Right ventricle myocardium inferior (tissue), 1 donor: ENCODE data around the gene RTN4R. TPM values are rescaled to one million over a fixed set of nuclear protein-coding genes. Genes with fewer than 3 reads are reported as not detected.
"Not testable (repeated sequence)": the region's sequence is repeated elsewhere in the genome, so short reads cannot be mapped to it uniquely, and the experiment has no call there.

ENCODE experiments used
- ATAC-seq: fragments of 200-7000 bp; cut with Tn5 transposase; one replicate; pipeline ENCODE4 v1.9.1; 2020; ENCODE audit warnings: mild to moderate bottlenecking, moderate library complexity
- DNase-seq: peaks from one replicate; pipeline ENCODE4 v3.0.0; 2021; ENCODE audit errors: missing footprints
- intact Hi-C: fragments of 100-400 bp; cut with DNase I; formaldehyde crosslinking; loops from one replicate; pipeline ENCODE4 v1.11.0; 2022
- total RNA-seq: library from RNA; stranded (reverse); fragmentation: NEBNext Ultra II Directional; extraction: Animal tissue kit (Norgen Biotek cat#: 25700); gene quantifications from one replicate; pipeline ENCODE4 v1.2.1, GENCODE V29; 2021
- donor health status: DM: no; HTN: yes; CAD: no; lungs with severe emphysema.

RTN4R gene
- total RNA-seq, 1 donor from 2014 or later = 1.2 TPM

DNA sequence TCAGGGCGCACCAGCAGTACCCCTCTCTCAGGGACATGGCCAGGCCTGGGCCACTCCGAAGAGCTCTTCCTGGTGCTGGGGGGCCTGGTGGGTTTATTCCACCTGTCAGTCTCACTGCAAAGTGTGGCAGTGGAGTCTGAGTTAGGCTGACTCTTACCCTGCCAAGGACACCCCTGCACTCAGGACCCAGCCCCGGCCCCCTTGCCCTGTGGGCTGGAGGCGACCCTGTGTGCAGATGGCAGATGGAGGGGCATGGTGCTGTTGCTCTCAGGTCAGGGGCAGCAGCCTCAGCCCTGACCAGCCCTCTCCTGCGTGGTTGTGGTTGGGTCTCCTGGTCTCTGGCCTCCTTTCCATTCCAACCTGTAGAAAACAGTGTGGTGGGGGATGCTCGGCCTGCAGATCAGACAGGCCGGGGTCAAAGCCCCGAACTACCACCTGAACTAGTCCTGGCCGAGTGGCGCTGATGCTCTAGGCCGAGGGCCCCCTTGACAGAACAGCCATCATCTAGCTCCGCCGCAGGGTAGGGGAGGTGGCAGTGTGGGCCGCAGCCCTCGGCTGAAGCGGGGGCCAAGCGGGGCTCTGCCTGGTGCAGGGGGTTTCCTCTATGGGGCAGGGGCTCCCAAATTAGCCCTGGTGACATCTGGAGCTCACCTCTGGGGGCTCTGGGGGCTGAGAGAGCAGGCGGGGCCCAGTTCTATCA is 10.0 kb upstream of the RTN4R start:
- intact Hi-C loops, DNase-seq, ATAC-seq: not testable (repeated sequence)

DNA sequence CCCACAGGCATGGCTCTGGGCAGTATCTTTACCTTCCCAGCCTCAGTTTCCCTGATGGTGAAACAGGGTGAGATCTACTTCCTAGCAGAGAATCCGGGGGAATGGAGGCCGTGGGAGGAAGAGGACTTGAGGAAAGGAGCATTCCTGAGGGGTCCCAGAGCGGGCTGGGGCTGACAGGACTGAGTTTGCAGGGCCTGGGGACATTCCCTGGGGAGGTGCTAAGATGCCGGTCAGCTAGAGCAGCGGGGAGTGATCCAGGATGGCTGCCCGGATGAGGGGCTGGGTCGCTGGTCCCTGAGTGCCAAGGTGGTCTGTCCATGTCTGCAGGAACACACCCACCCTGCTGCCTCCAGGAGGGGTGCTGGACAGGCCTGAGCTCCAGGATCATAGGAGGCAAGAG is 8.3 kb upstream of the RTN4R start:
- DNase-seq (no peak), ATAC-seq (no peak)
- intact Hi-C loops = no loop called here

DNA sequence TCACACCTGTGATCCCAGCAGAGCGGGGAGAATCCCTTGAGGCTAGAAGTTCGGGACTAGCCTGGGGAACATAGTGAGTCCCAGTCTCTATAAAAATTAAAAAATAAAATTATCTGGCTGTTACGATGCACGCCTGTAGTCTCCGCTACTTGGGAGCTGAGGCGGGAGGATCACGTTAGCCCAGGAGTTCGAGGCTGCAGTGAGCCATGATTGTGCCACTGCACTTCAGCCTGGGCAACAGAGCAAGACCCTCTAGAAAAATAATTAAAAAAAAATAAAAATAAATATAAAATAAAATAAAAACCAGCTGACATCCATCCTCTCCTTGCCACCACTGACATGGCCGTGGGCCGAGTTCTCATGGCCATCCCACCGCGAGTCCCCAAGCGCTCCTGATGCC is 7.7 kb upstream of the RTN4R start:
- ATAC-seq = no peak

DNA sequence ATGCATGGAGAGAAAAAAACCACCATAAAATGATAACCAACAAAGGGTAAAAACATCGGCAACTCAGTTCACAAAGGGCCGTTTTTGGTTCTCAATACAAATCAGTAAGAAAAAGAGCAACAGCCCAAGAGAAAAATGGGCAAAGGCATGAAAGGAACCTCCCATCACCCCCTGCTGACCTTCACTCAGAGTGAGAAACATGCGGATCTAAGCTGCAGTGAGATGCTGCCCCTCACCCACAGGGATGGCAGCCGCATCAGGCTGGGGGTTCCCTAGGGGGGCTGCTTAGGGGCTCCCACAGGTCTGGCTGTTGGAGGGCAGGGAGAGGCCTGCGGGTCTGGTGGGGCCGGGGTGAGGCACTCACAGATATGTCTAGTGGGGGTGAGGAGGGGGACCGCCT is 7.2 kb upstream of the RTN4R start:
- intact Hi-C loops, ATAC-seq, DNase-seq: not testable (repeated sequence)

More for the DNA sequence above, 7.7 kb upstream of the RTN4R start:
- DNase-seq = no peak
- intact Hi-C loops = no loop called here

DNA sequence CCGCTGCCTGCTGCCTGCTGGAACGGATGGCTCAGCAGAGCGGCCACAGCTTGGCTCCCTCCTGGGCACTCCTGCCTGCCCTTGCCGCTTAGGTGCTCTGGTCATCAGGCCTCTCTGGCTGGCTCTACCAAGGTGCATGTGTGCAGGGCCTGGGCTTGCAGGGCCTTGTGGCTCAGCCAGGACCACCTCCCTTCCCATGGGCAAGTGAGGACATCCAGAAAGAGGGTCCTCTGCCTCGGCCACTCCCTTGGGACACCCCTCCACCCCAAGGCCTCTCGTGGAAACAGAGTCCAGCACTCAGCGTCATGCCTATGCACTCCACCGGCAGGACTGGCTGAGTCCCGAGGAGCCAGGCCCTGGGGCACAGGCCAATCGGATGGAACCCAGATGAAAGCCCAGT is 6.3 kb upstream of the RTN4R start:
- intact Hi-C loops = loop anchor here (5.0 kb wide), 1 partner anchor 57 kb away; no protein-coding TSS in a partner anchor
- ATAC-seq, DNase-seq: not testable (repeated sequence)

DNA sequence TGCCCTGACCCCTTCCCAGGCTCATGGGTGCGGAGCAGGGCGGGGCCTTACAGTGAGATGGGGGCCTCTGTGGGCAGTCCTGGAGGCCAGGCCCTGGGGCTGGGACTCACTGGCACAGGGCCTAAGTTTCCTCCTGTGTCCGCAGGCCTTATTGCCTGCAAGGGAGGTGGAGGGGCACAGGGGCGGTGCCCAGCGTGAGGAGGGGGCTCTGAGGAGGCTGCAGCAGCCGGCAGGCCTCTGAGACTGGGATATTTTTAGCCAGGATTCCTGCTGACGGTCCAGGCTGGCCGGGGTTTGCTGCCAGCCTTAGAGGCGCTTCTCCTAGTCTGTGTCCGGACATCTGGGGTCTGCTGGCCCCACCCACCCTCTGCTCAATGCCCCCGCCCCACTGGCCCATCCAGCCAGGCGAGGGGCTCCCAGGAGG is 5.7 kb upstream of the RTN4R start:
- intact Hi-C loops = loop anchor here (5.0 kb wide), 1 partner anchor 56 kb away; no protein-coding TSS in a partner anchor
- ATAC-seq (no peak), DNase-seq (no peak)

DNA sequence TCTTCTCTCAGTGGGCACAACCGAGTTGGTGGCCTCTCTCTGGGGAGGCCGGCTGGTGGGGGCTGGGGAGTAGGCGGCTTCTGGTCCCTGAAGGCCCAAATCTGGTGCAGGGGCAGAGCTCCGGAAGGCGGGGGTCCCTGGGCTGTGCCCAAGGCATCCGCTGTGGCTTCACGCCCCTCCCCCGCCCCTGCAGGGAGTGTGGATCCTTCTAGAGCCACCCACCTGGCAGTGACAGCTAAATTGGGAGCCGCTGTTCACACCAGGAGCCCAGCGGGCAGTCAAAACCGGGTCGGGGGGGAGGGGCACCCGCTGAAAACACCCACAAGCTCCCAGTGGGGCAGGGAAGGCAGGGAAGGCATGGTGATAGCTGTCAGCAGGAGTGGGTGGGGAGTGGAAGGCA is 4.6 kb upstream of the RTN4R start:
- DNase-seq (no peak), ATAC-seq (no peak)
- intact Hi-C loops = loop anchor here (5.0 kb wide), 1 partner anchor 55 kb away; no protein-coding TSS in a partner anchor

DNA sequence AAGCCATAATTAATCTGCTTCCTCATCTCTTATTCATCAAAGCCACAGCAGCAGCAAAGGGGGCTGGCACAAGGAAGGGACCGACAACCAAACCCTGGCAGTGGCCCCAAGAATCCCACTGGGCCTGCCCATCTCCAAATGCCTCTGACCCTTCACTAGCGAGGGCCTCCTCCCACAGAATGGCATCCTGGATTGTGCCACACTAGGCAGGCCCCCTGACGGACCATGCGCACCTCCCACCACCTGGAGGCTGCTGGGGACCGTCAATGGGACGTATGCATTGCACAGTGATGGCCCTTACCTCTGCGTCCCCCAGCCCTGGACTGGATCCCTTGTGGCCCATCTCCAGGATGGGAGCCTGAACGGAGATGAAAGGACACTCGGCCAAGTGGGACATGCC is 4.1 kb upstream of the RTN4R start:
- no peak for ATAC-seq
- no peak for DNase-seq
- intact Hi-C loops = loop anchor here (5.0 kb wide), 1 partner anchor 55 kb away; no protein-coding TSS in a partner anchor

DNA sequence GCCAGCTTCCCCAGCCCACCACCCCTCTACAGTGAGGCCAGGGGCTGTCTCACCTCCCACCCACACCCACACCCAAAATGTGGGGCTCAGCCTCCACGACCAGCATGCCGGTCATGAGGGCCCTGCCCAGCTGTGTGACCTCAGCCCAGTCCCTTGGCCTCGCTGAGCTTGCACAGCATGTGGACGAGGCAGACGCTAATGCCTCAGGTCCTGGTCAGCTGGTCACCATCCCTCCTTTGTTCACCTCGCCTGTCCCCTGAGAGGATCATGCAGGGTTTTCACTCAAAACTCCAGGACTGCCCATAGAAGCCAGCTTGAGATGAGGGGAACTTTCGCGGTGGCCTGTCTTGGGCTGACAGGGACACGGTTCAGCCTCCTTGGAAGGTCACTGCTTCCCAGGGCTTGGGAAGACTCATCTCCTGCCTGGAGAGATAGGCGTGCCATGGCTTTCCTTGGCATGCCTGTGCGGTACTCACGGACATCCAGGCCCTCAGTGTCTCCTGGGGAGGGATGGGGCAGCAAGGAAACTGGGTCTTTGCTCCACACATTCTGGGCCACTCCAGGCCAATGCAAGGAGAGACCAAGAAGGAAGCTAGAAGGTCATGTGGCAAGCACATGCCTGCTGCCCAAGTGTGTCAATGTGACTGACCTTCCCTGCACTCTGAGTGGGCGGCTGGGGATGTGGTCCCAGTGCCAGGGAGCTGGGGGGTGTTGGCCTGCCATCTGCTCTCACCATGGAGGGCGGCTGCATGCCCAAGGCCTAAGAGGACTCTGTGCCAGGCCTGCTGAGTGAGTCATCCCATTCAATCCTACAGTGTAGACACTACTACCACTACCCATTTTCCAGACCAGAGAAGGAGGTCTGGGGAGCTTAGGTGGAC is 3.2 kb upstream of the RTN4R start:
- ATAC-seq (no peak), DNase-seq (no peak)
- intact Hi-C loops = loop anchor here (5.0 kb wide), 1 partner anchor 54 kb away; no protein-coding TSS in a partner anchor

DNA sequence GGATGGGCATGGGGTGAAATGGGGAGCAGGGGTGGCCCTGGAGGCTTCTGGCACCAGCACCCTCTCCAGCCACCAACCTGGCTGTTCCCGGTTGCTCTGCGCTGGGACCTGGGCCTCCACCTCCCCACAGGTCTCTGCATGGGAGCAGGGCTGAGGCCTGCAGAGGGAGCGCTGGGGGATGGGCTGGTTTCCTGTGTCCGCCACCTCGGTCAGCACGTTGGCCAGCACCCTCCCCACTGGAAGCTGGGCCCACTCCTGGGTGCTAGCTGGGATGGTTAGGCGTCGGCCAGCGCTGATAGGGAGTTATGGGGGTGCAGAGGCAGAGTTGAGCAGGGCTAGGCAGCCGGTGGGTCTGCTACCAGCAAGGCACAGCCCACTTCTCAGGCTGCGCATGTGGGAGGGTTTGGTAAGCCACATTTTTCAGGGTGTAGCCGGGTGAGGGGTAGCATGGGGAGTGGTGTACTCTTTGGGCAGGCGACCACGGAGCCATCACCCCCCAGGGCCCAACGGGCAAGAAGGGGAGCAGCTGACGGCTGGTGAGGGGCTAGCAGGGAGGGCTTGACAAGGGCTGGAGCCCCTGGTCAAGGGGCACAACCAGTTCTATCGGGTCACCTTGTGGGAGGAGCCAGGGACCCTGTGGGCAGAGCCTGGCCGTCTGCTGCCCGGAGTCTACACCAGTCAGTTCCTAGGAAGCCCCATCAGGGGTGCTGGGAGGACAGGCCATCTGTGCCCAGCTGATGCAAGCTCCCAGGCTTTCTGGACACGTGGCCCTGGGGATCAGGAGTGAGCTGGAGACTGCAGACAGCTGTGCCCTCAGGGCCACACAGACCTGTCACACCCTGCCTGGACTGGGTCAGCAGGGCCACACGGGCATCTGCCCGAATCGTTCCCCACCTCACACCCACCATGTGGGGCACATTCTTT is 2.3 kb upstream of the RTN4R start:
- not testable (repeated sequence) for ATAC-seq, DNase-seq
- intact Hi-C loops = loop anchor here (5.0 kb wide), 1 partner anchor 53 kb away; no protein-coding TSS in a partner anchor

DNA sequence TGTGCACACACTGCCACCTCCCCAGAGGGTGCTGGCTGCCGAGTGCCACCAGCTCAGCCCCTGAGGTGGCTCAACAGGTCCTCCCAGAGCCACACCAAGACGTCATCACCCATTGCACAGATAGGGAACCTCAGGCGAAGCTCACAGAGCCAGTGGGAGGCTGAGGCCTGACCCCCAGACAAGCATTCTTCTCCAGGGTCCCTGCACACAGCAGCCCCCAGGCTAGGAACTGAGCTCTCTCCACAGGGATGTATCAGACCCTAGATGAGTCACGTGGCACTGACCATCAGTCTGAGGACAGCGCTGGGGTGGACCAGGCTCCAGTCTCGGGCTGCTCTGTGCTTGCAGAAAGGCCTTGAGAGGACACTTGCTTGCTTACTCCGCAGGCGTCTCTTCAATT is 1.6 kb upstream of the RTN4R start:
- intact Hi-C loops = loop anchor here (5.0 kb wide), 1 partner anchor 52 kb away; no protein-coding TSS in a partner anchor

DNA sequence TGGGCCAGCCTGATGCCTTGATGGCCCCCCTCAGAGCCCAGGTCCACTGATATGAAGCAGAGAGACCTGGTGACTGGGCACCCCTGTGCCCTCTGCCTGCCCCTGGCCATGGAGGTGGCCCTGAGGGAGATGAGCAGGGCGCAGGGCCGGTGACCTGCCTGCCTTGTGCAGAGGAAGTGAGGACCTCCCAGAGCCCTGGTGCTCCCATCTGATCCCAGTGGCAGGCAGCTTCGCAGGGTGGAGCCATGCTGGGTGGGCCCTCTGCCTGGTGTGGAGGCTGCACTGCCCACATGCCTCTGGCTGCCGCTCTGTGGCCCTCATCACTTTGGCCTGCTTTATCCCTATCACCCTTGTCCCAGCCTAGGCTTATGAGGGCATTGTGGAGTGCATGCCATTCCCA is 1.1 kb upstream of the RTN4R start:
- ATAC-seq, DNase-seq, intact Hi-C loops: not testable (repeated sequence)

More for the DNA sequence above, 1.6 kb upstream of the RTN4R start:
- DNase-seq, ATAC-seq: not testable (repeated sequence)

DNA sequence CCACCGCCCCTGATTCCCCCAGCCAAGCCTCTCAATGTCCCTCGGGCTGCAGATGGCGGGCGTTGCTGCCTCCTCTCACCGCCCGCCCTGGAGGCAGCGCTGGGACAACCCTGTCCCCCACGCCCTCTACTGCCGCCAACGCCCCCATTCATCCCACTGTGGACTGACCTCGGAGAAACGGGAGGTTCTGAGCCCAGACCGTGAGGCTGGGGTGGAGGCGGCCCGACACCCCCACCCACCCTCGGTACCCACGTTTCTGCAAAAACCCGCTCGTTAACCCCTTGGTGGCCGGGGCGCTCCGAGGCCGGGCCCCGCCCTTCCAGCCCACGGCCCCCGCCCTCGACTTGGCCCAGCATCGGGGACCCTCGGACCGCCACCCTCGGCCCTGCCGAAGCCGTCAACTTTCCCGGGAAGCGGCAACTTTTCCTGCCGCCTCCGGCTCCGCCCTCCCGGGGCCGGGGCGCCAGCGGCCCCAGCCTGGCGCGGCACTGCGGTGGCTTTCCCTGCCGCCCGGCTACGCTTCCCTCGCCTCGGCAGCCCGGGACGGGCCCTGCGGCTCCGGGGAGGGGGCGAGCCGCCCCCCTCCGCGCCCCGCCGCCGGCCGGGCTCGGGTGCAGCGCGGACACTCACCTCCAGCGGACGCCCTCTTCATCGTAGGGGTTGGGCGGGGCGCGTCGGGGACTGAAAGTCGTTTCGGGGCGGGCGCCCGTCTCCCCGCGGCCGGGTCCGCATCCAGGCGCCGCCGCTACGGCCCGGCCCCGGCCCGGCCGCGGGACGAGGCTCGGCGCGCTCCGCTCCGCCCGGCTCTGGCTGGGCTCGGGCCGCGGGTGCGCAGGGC is 458 bp downstream of the RTN4R start:
- intact Hi-C loops = loop anchor here (1.0 kb wide), 1 partner anchor 110 kb away; no protein-coding TSS in a partner anchor
- no peak for DNase-seq
- no peak for ATAC-seq

DNA sequence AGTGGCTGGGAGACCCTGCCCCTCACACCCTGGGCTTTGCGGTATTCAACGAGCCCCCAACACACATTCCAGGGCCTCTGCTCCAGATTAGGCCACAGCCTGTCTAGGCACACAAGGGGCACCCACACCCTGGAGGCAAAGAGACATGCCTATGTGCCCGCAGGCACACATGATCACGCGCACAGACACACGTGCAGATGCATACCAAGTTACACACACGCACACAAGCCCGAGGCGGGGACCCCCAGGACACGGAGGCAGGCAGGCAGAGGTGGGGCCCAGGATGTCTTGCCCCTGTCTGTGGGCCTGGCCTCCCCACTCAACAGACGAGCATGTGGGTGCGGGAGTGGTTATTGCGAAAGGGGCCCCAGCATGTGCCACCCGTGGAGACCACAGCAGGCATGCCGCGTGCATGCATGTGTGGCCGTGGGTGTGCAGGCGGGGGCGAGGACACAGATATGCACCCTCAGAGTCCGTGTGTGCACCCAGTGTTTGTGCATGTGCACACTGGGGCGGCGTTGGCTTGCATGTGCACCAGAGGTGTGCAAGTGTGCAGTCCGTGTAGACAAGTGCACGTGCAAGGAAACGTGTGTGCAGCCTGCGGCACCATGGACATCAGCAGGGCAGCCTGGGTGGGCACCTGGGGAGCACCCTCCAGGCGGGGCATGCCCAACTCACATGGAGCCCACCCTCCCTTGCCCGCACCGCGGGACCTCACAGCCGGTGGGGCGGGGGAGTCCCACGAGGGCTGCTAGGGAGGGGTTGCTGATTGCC is 1.3 kb downstream of the RTN4R start:
- DNase-seq, ATAC-seq, intact Hi-C loops: not testable (repeated sequence)

DNA sequence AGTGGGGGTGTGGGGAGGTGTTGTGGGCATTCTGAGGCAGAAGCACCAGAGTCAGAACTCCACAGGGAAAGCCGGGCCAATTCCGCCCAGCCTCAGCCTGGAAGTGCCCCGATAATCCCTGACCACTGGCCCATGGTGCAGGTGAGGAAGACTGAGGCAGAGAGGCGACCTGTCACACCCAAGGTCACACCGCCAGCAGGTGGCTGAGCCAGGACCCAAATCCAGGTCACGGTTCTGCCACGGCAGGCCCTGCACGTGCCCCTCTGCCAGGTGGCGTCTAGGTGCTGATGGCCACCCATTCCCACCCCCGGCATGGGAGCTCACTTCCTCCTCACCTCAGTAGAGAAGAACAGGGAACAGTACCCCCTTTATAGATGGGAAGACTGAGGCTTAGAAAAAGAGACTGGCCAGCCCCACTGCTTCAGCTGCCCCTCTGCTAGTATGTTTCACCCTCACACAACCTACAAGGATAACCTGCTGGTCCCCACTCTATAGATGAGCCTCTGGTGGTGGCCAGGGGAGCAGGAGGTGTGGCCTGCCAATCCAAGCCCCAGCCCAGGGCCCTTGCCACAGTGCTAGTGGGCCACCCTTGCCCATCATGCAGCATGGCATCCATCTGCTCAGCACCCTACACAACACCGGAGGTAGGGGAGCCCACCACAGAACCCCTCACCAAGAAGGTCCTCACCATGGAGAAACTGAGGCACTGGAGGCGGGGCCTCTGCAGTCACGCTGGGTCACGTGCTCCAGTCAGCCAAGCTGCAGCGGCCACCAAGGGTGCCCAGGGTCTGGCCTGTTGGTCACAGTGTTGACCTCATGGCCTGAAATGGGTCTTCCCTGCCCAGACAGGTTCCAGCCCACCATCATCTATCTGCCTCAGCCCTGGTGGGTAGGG is 2.1 kb downstream of the RTN4R start:
- DNase-seq, ATAC-seq, intact Hi-C loops: not testable (repeated sequence)
